ENCODE measurements around the gene RNF166. TPM values are rescaled to one million over a fixed set of nuclear protein-coding genes. Genes with fewer than 3 reads are reported as not detected.

Gene RNF166
- total and polyA plus RNA-seq, 2 of the 13 experiments (the other 11 are each of a cell fraction or from before 2014, with no cell fraction given) = 21.4 to 23.0 TPM

- TF ChIP-seq CSRNP1 (CRISPR knock-in tag; IDR thresholded peaks at IDR 0.05) (no peak), RNF219 (CRISPR knock-in tag; IDR thresholded peaks at IDR 0.05) (no peak), ZNF343 (CRISPR knock-in tag; IDR thresholded peaks at IDR 0.05) (peak; percentile 88), ZNF556 (CRISPR knock-in tag; IDR thresholded peaks at IDR 0.05; ENCODE audit: borderline replicate concordance) (peak; percentile 93), SOX5 (CRISPR knock-in tag; IDR thresholded peaks at IDR 0.05; ENCODE audit: borderline replicate concordance) (0 out of 2 replicates have a peak, but pooled peaks have one; percentile 4), ZNF280D (CRISPR knock-in tag; IDR thresholded peaks at IDR 0.05) (0 out of 2 replicates have a peak, but pooled peaks have one; percentile 44), ZNF335 (CRISPR knock-in tag; IDR thresholded peaks at IDR 0.05) (no peak), THAP11 (CRISPR knock-in tag; IDR thresholded peaks at IDR 0.05) (no peak), ATF7 (IDR thresholded peaks at IDR 0.05) (no peak), ATF7 (CRISPR knock-in tag; IDR thresholded peaks at IDR 0.05) (peak; percentile 73; the same call in 1 of the 2 replicates), NRL (CRISPR knock-in tag; IDR thresholded peaks at IDR 0.05; ENCODE audit: borderline replicate concordance) (peak; percentile 57; the same call in 1 of the 2 replicates), ISX (CRISPR knock-in tag; conservative IDR thresholded peaks at IDR 0.05) (no peak), ZNF547 (CRISPR knock-in tag; IDR thresholded peaks at IDR 0.05) (peak; percentile 45), CAMTA2 (CRISPR knock-in tag; IDR thresholded peaks at IDR 0.05; ENCODE audit: borderline replicate concordance) (peak; percentile 96), THAP8 (CRISPR knock-in tag; IDR thresholded peaks at IDR 0.05; ENCODE audit: borderline replicate concordance) (peak; percentile 76; the same call in 1 of the 2 replicates), ZNF776 (CRISPR knock-in tag; IDR thresholded peaks at IDR 0.05) (peak; percentile 17; the same call in 1 of the 2 replicates), ZBTB2 (CRISPR knock-in tag; IDR thresholded peaks at IDR 0.05; ENCODE audit: low read depth) (0 out of 2 replicates have a peak, but pooled peaks have one; percentile 17), GATAD1 (CRISPR knock-in tag; IDR thresholded peaks at IDR 0.05) (0 out of 2 replicates have a peak, but pooled peaks have one; percentile 41)
These were observed 19.6 kb downstream of the RNF166 start, which contains the start of gene SNAI3 (continued) for GRCh38 chr16:88686439-88687253.
